ENCODE measurements around the gene UBE3B.
A peak's percentile ranks its signal among the peaks of the same experiment; 100 is the strongest.
"Not testable (repeated sequence)": the region's sequence is repeated elsewhere in the genome, so short reads cannot be mapped to it uniquely, and the experiment has no call there.

UBE3B gene

GRCh38 chr12:109439181-109439580, 38.3 kb upstream of the UBE3B start:
- H3K36me3 ChIP-seq (ENCODE audit: control insufficient read depth, insufficient read depth, low read length), result no peaks in the 10 kb centered on the region
- no peak overlapping the region for H3K4me3 ChIP-seq (ENCODE audit: low read depth, low read length)
- peaks cover 32% of the 10 kb centered on the region for H3K4me1 ChIP-seq (ENCODE audit: control insufficient read depth, insufficient read depth, low read length)
- no peak overlapping the region for H3K27ac ChIP-seq (ENCODE audit: low read depth, low read length)
- H3K9ac ChIP-seq (ENCODE audit: low read depth, low read length), result no peak overlapping the region
- no peaks in the 10 kb centered on the region for H3K9me3 ChIP-seq (ENCODE audit: control insufficient read depth, insufficient read depth, low read length)
- H3K27me3 ChIP-seq (ENCODE audit: control insufficient read depth, insufficient read depth, low read length), result no peaks in the 10 kb centered on the region

GRCh38 chr12:109439951-109440350, 37.5 kb upstream of the UBE3B start:
- not testable (repeated sequence) for H3K27me3 ChIP-seq (ENCODE audit: control insufficient read depth, insufficient read depth, low read length); H3K36me3 ChIP-seq (ENCODE audit: control insufficient read depth, insufficient read depth, low read length); H3K9me3 ChIP-seq (ENCODE audit: control insufficient read depth, insufficient read depth, low read length); H3K9ac ChIP-seq (ENCODE audit: low read depth, low read length); H3K27ac ChIP-seq (ENCODE audit: low read depth, low read length); H3K4me3 ChIP-seq (ENCODE audit: low read depth, low read length)
- peaks cover 24% of the 10 kb centered on the region for H3K4me1 ChIP-seq (ENCODE audit: control insufficient read depth, insufficient read depth, low read length)

GRCh38 chr12:109440851-109441490, 36.5 kb upstream of the UBE3B start:
- Histone ChIP-seq H3K9me3 (ENCODE audit: control insufficient read depth, insufficient read depth, low read length) (no peaks in the 10 kb centered on the region), H3K36me3 (ENCODE audit: control insufficient read depth, insufficient read depth, low read length) (peaks cover 12% of the 10 kb centered on the region; the same call in 1 of the 2 replicates), H3K27me3 (ENCODE audit: control insufficient read depth, insufficient read depth, low read length) (no peaks in the 10 kb centered on the region), H3K4me3 (ENCODE audit: low read depth, low read length) (no peak overlapping the region), H3K9ac (ENCODE audit: low read depth, low read length) (no peak overlapping the region), H3K4me1 (ENCODE audit: control insufficient read depth, insufficient read depth, low read length) (peaks cover 14% of the 10 kb centered on the region), H3K27ac (ENCODE audit: low read depth, low read length) (peak overlapping the region; percentile 56)

- Histone ChIP-seq H3K27ac (ENCODE audit: low read depth, low read length) (no peak overlapping the region), H3K9ac (ENCODE audit: low read depth, low read length) (no peak overlapping the region), H3K9me3 (ENCODE audit: control insufficient read depth, insufficient read depth, low read length) (no peaks in the 10 kb centered on the region), H3K4me3 (ENCODE audit: low read depth, low read length) (no peak overlapping the region), H3K4me1 (ENCODE audit: control insufficient read depth, insufficient read depth, low read length) (0 out of 2 replicates have a peak, but pooled peaks cover 5% of the 10 kb centered on the region), H3K36me3 (ENCODE audit: control insufficient read depth, insufficient read depth, low read length) (peaks cover 40% of the 10 kb centered on the region), H3K27me3 (ENCODE audit: control insufficient read depth, insufficient read depth, low read length) (no peaks in the 10 kb centered on the region)
Measured at GRCh38 chr12:109443794-109444193, 33.6 kb upstream of the UBE3B start.

GRCh38 chr12:109444259-109444658, 33.2 kb upstream of the UBE3B start:
- H3K4me1 ChIP-seq (ENCODE audit: control insufficient read depth, insufficient read depth, low read length), result 0 out of 2 replicates have a peak, but pooled peaks cover 5% of the 10 kb centered on the region
- no peak overlapping the region for H3K27ac ChIP-seq (ENCODE audit: low read depth, low read length)
- H3K4me3 ChIP-seq (ENCODE audit: low read depth, low read length), result no peak overlapping the region
- peaks cover 44% of the 10 kb centered on the region for H3K36me3 ChIP-seq (ENCODE audit: control insufficient read depth, insufficient read depth, low read length)
- no peak overlapping the region for H3K9ac ChIP-seq (ENCODE audit: low read depth, low read length)
- no peaks in the 10 kb centered on the region for H3K27me3 ChIP-seq (ENCODE audit: control insufficient read depth, insufficient read depth, low read length)
- H3K9me3 ChIP-seq (ENCODE audit: control insufficient read depth, insufficient read depth, low read length), result no peaks in the 10 kb centered on the region

- Histone ChIP-seq H3K36me3 (ENCODE audit: control insufficient read depth, insufficient read depth, low read length) (peaks cover 51% of the 10 kb centered on the region), H3K9ac (ENCODE audit: low read depth, low read length) (no peak overlapping the region), H3K4me3 (ENCODE audit: low read depth, low read length) (no peak overlapping the region), H3K4me1 (ENCODE audit: control insufficient read depth, insufficient read depth, low read length) (0 out of 2 replicates have a peak, but pooled peaks cover 5% of the 10 kb centered on the region), H3K9me3 (ENCODE audit: control insufficient read depth, insufficient read depth, low read length) (no peaks in the 10 kb centered on the region), H3K27ac (ENCODE audit: low read depth, low read length) (no peak overlapping the region), H3K27me3 (ENCODE audit: control insufficient read depth, insufficient read depth, low read length) (no peaks in the 10 kb centered on the region)
Measured at GRCh38 chr12:109445191-109445609, 32.2 kb upstream of the UBE3B start.

GRCh38 chr12:109446869-109447268, 30.6 kb upstream of the UBE3B start:
- Histone ChIP-seq H3K27me3 (ENCODE audit: control insufficient read depth, insufficient read depth, low read length) (no peaks in the 10 kb centered on the region), H3K27ac (ENCODE audit: low read depth, low read length) (no peak overlapping the region), H3K9me3 (ENCODE audit: control insufficient read depth, insufficient read depth, low read length) (no peaks in the 10 kb centered on the region), H3K4me3 (ENCODE audit: low read depth, low read length) (no peak overlapping the region), H3K9ac (ENCODE audit: low read depth, low read length) (no peak overlapping the region), H3K36me3 (ENCODE audit: control insufficient read depth, insufficient read depth, low read length) (peaks cover 64% of the 10 kb centered on the region), H3K4me1 (ENCODE audit: control insufficient read depth, insufficient read depth, low read length) (no peaks in the 10 kb centered on the region)

GRCh38 chr12:109447482-109447881, 30.0 kb upstream of the UBE3B start:
- Histone ChIP-seq H3K4me3 (ENCODE audit: low read depth, low read length) (no peak overlapping the region), H3K27me3 (ENCODE audit: control insufficient read depth, insufficient read depth, low read length) (no peaks in the 10 kb centered on the region), H3K36me3 (ENCODE audit: control insufficient read depth, insufficient read depth, low read length) (peaks cover 70% of the 10 kb centered on the region)

GRCh38 chr12:109448272-109448671, 29.2 kb upstream of the UBE3B start:
- H3K9me3 ChIP-seq (ENCODE audit: control insufficient read depth, insufficient read depth, low read length), result no peaks in the 10 kb centered on the region
- H3K4me3 ChIP-seq (ENCODE audit: low read depth, low read length), result no peak overlapping the region
- no peaks in the 10 kb centered on the region for H3K4me1 ChIP-seq (ENCODE audit: control insufficient read depth, insufficient read depth, low read length)
- no peak overlapping the region for H3K9ac ChIP-seq (ENCODE audit: low read depth, low read length)
- peaks cover 78% of the 10 kb centered on the region for H3K36me3 ChIP-seq (ENCODE audit: control insufficient read depth, insufficient read depth, low read length)
- H3K27ac ChIP-seq (ENCODE audit: low read depth, low read length), result no peak overlapping the region
- H3K27me3 ChIP-seq (ENCODE audit: control insufficient read depth, insufficient read depth, low read length), result no peaks in the 10 kb centered on the region

More at GRCh38 chr12:109447482-109447881, 30.0 kb upstream of the UBE3B start:
- no peaks in the 10 kb centered on the region for H3K4me1 ChIP-seq (ENCODE audit: control insufficient read depth, insufficient read depth, low read length)
- no peaks in the 10 kb centered on the region for H3K9me3 ChIP-seq (ENCODE audit: control insufficient read depth, insufficient read depth, low read length)
- no peak overlapping the region for H3K27ac ChIP-seq (ENCODE audit: low read depth, low read length)
- no peak overlapping the region for H3K9ac ChIP-seq (ENCODE audit: low read depth, low read length)

- Histone ChIP-seq H3K27me3 (ENCODE audit: control insufficient read depth, insufficient read depth, low read length) (no peaks in the 10 kb centered on the region), H3K4me3 (ENCODE audit: low read depth, low read length) (no peak overlapping the region), H3K9ac (ENCODE audit: low read depth, low read length) (no peak overlapping the region), H3K27ac (ENCODE audit: low read depth, low read length) (no peak overlapping the region), H3K4me1 (ENCODE audit: control insufficient read depth, insufficient read depth, low read length) (no peaks in the 10 kb centered on the region), H3K9me3 (ENCODE audit: control insufficient read depth, insufficient read depth, low read length) (no peaks in the 10 kb centered on the region), H3K36me3 (ENCODE audit: control insufficient read depth, insufficient read depth, low read length) (peaks cover 83% of the 10 kb centered on the region)
Measured at GRCh38 chr12:109448707-109449390, 28.6 kb upstream of the UBE3B start.

- H3K27ac ChIP-seq (ENCODE audit: low read depth, low read length), result no peak overlapping the region
Measured at GRCh38 chr12:109449845-109450532, 27.4 kb upstream of the UBE3B start.

More at GRCh38 chr12:109449845-109450532, 27.4 kb upstream of the UBE3B start:
- Histone ChIP-seq H3K9me3 (ENCODE audit: control insufficient read depth, insufficient read depth, low read length) (no peaks in the 10 kb centered on the region), H3K4me3 (ENCODE audit: low read depth, low read length) (no peak overlapping the region), H3K4me1 (ENCODE audit: control insufficient read depth, insufficient read depth, low read length) (no peaks in the 10 kb centered on the region), H3K36me3 (ENCODE audit: control insufficient read depth, insufficient read depth, low read length) (peaks cover 92% of the 10 kb centered on the region), H3K27me3 (ENCODE audit: control insufficient read depth, insufficient read depth, low read length) (no peaks in the 10 kb centered on the region), H3K9ac (ENCODE audit: low read depth, low read length) (no peak overlapping the region)

All from HUES48 (cell line).